CD4-positive, alpha-beta T cell (primary cell): ENCODE results near the gene SMARCA1. TPM values are rescaled to one million over a fixed set of nuclear protein-coding genes. Genes with fewer than 3 reads are reported as not detected.

ENCODE experiments used
- ATAC-seq: fragments of 200-7000 bp; cut with Tn5 transposase; one replicate; pipeline ENCODE4 v1.10.0; 2022; ENCODE audit warnings: mild to moderate bottlenecking; ENCODE audit not compliant: poor library complexity
- CTCF ChIA-PET: fragments of 350-600 bp; sonication (Branson Sonifier 250); formaldehyde crosslinking; loops from one replicate; lab custom pipeline; 2021; ENCODE audit warnings: antibody characterized with exemption, inconsistent platforms; lab: Charles Lee
- POLR2A ChIA-PET: fragments of 350-600 bp; sonication (Branson Sonifier 250); formaldehyde crosslinking; loops from one replicate; lab custom pipeline; 2021; ENCODE audit warnings: antibody characterized with exemption, inconsistent platforms; lab: Charles Lee
- DNase-seq, 14 experiments: peaks; one replicate each; pipeline ENCODE4 v3.0.0-alpha.2; 2013 to 2020; ENCODE audit warnings: mixed read lengths in 2 of 14
- H3K27ac ChIP-seq, 2 donors: one replicate each; pipeline versions ENCODE4 v1.5.1 to v1.7.0; 2013; ENCODE audit warnings: low read length in 2 of 2, low read depth in 1 of 2, mild to moderate bottlenecking in 1 of 2
- H3K27me3 ChIP-seq, 2 experiments: 1 replicate in 1 of 2; 2 replicates in 1 of 2; pipeline versions ENCODE4 v1.6.1 to v1.7.0; 2013; ENCODE audit warnings: low read length in 2 of 2, control low read depth in 1 of 2, mild to moderate bottlenecking in 1 of 2, moderate library complexity in 1 of 2; ENCODE audit not compliant: insufficient read depth in 2 of 2, control insufficient read depth in 1 of 2
- H3K36me3 ChIP-seq: one replicate; pipeline ENCODE4 v1.6.1; 2013; ENCODE audit warnings: low read length, control low read depth; ENCODE audit not compliant: insufficient read depth
- H3K4me1 ChIP-seq: one replicate; pipeline ENCODE4 v1.6.1; 2013; ENCODE audit warnings: low read length, control low read depth; ENCODE audit not compliant: insufficient read depth
- H3K4me3 ChIP-seq: one replicate; pipeline ENCODE4 v1.5.1; 2013; ENCODE audit warnings: mild to moderate bottlenecking, low read length, moderate library complexity
- H3K9me3 ChIP-seq, 2 experiments: 1 replicate in 1 of 2; 2 replicates in 1 of 2; pipeline versions ENCODE4 v1.6.1 to v1.7.0; 2013; ENCODE audit warnings: low read length in 2 of 2, mild to moderate bottlenecking in 2 of 2, control low read depth in 1 of 2, moderate library complexity in 1 of 2; ENCODE audit not compliant: control insufficient read depth in 1 of 2, insufficient read depth in 1 of 2
- H3K27ac Mint-ChIP-seq: one replicate; pipeline ENCODE4 v1.8.0; 2020; ENCODE audit warnings: mixed read lengths
- H3K27me3 Mint-ChIP-seq: one replicate; pipeline ENCODE4 v1.8.0; 2021; ENCODE audit warnings: mixed read lengths
- H3K36me3 Mint-ChIP-seq: one replicate; pipeline ENCODE4 v1.8.0; 2021; ENCODE audit warnings: low read depth, mixed read lengths
- H3K4me1 Mint-ChIP-seq: one replicate; pipeline ENCODE4 v1.8.0; 2021; ENCODE audit warnings: low read depth, mixed read lengths
- H3K4me3 Mint-ChIP-seq: one replicate; pipeline ENCODE4 v1.8.0; 2020; ENCODE audit warnings: mild to moderate bottlenecking, mixed read lengths
- H3K9me3 Mint-ChIP-seq: one replicate; pipeline ENCODE4 v1.8.0; 2020; ENCODE audit warnings: mixed read lengths
- intact Hi-C, 2 experiments: fragments of 100-400 bp; cut with DNase I in 1 of 2; cut with micrococcal nuclease in 1 of 2; formaldehyde crosslinking; loops; one replicate each; pipeline versions ENCODE4 v1.15.1 to v1.9.0; 2023 to 2025; cut with DNase I, micrococcal nuclease
- total RNA-seq, 174 experiments: library from RNA in 2 of 174; stranded (reverse) in 2 of 174; gene quantifications; one replicate each; pipeline ENCODE4 v1.2.3 and lab custom pipeline; 2021 to 2026
- TF ChIP-seq, protein P1 (sequence below): fragments of 200-600 bp; IDR thresholded peaks from one replicate; pipeline ENCODE4 v1.8.0; 2022; ENCODE audit warnings: antibody characterized with exemption, mild to moderate bottlenecking

SMARCA1 gene
- total RNA-seq, 2 experiments from 2014 or later = 0.85 to 1.0 TPM

DNA sequence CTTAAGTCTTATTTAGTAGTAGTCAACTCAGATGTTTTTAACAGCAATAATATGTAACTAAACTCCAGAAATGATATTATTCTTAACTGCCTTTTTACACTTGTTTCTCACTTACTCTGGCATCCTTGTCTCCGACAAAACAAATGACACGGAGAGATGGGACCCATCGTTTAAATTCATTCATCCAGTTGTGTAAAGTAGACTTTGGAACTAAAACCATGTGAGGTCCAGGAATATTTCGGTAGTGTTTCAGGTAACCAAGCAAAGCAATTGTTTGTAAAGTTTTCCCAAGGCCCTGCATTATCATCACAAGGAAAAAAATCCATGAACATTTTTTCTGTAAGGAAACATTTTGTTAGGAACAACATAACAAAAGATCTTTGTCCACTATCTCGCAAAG, 11.6 kb downstream of the SMARCA1 start:
- H3K27me3 Mint-ChIP-seq = peaks cover 6% of the 10 kb centered on the region
- Histone ChIP-seq H3K36me3 (no peaks in the 10 kb centered on the region), H3K4me3 (no peak overlapping the region), H3K27ac (no peak overlapping the region), H3K4me1 (no peaks in the 10 kb centered on the region), H3K9me3 (no peaks in the 10 kb centered on the region), H3K27me3 (no peaks in the 10 kb centered on the region)
- H3K27ac Mint-ChIP-seq = no peak overlapping the region
- no peaks in the 10 kb centered on the region for H3K9me3 Mint-ChIP-seq
- ChIA-PET CTCF (no interaction called here), POLR2A (no interaction called here)
- intact Hi-C loops = no loop called here
- no peaks in the 10 kb centered on the region for H3K4me1 Mint-ChIP-seq
- no peak for ATAC-seq
- H3K36me3 Mint-ChIP-seq = no peaks in the 10 kb centered on the region
- no peak for DNase-seq
- no peak overlapping the region for H3K4me3 Mint-ChIP-seq
- TF ChIP-seq, protein P1, sequence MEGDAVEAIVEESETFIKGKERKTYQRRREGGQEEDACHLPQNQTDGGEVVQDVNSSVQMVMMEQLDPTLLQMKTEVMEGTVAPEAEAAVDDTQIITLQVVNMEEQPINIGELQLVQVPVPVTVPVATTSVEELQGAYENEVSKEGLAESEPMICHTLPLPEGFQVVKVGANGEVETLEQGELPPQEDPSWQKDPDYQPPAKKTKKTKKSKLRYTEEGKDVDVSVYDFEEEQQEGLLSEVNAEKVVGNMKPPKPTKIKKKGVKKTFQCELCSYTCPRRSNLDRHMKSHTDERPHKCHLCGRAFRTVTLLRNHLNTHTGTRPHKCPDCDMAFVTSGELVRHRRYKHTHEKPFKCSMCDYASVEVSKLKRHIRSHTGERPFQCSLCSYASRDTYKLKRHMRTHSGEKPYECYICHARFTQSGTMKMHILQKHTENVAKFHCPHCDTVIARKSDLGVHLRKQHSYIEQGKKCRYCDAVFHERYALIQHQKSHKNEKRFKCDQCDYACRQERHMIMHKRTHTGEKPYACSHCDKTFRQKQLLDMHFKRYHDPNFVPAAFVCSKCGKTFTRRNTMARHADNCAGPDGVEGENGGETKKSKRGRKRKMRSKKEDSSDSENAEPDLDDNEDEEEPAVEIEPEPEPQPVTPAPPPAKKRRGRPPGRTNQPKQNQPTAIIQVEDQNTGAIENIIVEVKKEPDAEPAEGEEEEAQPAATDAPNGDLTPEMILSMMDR = no peak

DNA sequence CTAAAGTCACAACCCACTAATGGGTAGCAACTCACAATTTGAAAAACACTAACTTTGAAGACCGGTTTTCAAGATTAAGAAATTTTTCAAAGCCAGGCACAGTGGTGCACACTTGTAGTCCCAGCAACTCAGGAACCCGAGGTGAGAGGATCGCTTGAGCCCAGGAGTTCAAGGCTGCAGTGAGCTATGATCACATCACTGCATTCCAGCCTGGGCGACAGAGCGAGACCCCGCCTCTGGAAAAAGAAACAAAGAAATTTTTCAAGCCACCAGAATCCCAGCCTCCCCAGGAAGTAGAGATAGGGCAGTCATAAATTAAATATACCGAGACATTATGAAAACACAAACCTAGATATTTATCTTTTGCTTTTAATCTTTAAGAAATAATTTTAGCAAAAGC, 13.0 kb downstream of the SMARCA1 start:
- no peaks in the 10 kb centered on the region for H3K4me1 ChIP-seq
- ATAC-seq = no peak
- no peaks in the 10 kb centered on the region for H3K27me3 ChIP-seq
- no peaks in the 10 kb centered on the region for H3K4me1 Mint-ChIP-seq
- H3K9me3 Mint-ChIP-seq = no peaks in the 10 kb centered on the region
- H3K4me3 ChIP-seq = no peak overlapping the region
- no peaks in the 10 kb centered on the region for H3K36me3 Mint-ChIP-seq
- no peaks in the 10 kb centered on the region for H3K9me3 ChIP-seq
- no peaks in the 10 kb centered on the region for H3K36me3 ChIP-seq
- H3K27ac Mint-ChIP-seq = no peak overlapping the region
- ChIA-PET POLR2A (no interaction called here), CTCF (no interaction called here)
- intact Hi-C loops = no loop called here
- H3K4me3 Mint-ChIP-seq = no peak overlapping the region
- no peak for DNase-seq
- H3K27ac ChIP-seq = no peak overlapping the region
- TF ChIP-seq, protein P1 = no peak
- H3K27me3 Mint-ChIP-seq = no peaks in the 10 kb centered on the region

DNA sequence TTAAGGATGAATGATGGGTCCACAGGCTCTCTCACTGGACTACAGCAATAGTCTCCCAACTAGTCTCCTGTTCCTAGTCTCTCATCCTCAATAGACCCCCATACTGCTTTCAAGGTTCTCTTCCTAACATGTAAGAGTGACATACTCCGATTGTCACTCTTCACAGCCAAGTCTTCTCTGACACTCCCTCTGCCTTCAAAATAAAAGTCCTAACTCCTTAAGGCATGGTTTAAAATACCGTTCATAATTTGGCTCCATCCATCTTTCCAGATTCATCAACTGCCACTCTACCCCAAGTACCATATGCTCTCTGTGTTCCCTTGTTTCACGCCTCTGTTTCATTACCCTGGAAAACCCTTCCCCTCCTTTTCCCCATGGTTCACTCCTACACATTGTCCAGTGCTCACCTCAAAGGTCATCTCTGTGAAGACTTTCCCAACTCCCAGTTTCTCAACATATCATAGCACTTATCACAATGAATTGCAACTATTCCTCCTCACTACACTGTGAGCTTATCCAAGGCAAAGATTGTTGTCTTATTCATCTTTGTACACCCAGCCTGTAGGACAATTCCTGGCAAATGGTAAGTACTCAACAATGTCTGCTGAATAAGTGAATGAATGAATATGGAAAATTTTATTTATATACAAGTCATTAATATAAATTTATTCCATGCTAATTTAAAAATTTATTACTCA, 26.0 kb downstream of the SMARCA1 start:
- intact Hi-C loops = no loop called here
- no peak for ATAC-seq
- H3K4me1 ChIP-seq = no peaks in the 10 kb centered on the region
- H3K27me3 ChIP-seq = no peaks in the 10 kb centered on the region
- no peak overlapping the region for H3K27ac ChIP-seq
- H3K27ac Mint-ChIP-seq = no peak overlapping the region
- no peaks in the 10 kb centered on the region for H3K27me3 Mint-ChIP-seq
- ChIA-PET CTCF (no interaction called here), POLR2A (no interaction called here)
- no peaks in the 10 kb centered on the region for H3K9me3 Mint-ChIP-seq
- no peaks in the 10 kb centered on the region for H3K9me3 ChIP-seq
- no peaks in the 10 kb centered on the region for H3K36me3 ChIP-seq
- no peak overlapping the region for H3K4me3 Mint-ChIP-seq
- H3K4me3 ChIP-seq = no peak overlapping the region
- H3K4me1 Mint-ChIP-seq = no peaks in the 10 kb centered on the region
- no peak for DNase-seq
- no peaks in the 10 kb centered on the region for H3K36me3 Mint-ChIP-seq
- TF ChIP-seq, protein P1 = no peak
